ENCODE data around the gene KIDINS220. TPM values are rescaled to one million over a fixed set of nuclear protein-coding genes. Genes with fewer than 3 reads are reported as not detected.

Gene KIDINS220
- total RNA-seq, 1 donor from 2014 or later, result 109 TPM

DNA sequence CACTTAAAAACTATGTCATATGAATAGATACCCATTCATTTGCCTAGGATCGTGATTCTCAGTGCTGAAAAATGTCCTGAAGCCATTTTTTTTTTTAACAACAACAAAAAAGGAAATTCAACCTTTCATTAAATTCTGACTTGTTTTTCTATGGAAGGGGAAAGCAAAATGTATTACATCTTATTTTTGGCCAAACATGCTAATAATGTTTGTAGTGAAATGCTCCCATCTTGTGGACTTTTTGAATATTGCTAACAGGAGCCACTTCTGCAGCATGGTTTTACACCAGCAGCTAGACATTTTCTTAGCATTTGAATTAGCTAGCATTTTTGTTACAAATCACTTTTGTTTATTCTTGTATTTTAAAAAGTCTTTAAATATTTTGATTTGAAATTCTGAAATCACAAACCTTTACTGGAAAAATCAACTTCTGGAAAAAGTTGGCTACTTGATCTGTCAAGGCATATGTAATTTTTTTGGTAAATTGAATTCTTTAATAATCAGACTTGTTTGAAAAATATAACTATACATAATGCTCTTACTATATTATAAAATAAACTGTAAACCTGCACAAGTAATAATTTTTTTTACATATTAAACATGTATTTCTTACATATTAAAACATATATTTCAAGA lies 75.8 kb downstream of the KIDINS220 start:
- TF ChIP-seq, protein P1, sequence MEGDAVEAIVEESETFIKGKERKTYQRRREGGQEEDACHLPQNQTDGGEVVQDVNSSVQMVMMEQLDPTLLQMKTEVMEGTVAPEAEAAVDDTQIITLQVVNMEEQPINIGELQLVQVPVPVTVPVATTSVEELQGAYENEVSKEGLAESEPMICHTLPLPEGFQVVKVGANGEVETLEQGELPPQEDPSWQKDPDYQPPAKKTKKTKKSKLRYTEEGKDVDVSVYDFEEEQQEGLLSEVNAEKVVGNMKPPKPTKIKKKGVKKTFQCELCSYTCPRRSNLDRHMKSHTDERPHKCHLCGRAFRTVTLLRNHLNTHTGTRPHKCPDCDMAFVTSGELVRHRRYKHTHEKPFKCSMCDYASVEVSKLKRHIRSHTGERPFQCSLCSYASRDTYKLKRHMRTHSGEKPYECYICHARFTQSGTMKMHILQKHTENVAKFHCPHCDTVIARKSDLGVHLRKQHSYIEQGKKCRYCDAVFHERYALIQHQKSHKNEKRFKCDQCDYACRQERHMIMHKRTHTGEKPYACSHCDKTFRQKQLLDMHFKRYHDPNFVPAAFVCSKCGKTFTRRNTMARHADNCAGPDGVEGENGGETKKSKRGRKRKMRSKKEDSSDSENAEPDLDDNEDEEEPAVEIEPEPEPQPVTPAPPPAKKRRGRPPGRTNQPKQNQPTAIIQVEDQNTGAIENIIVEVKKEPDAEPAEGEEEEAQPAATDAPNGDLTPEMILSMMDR (IDR thresholded peaks at IDR 0.05; ENCODE audit: unreplicated experiment), result peak; percentile 51
- peaks cover 51% of the 10 kb centered on the region for H3K36me3 Mint-ChIP-seq
- H3K4me3 Mint-ChIP-seq, result no peak overlapping the region
- peaks cover 11% of the 10 kb centered on the region for H3K9me3 Mint-ChIP-seq
- no peak overlapping the region for H3K27ac Mint-ChIP-seq
- no peaks in the 10 kb centered on the region for H3K4me1 Mint-ChIP-seq
- no peaks in the 10 kb centered on the region for H3K27me3 Mint-ChIP-seq (ENCODE audit: low read depth)
- no peak for DNase-seq (ENCODE audit: low spot score in 2 of 2, unreplicated experiment in 2 of 2)

DNA sequence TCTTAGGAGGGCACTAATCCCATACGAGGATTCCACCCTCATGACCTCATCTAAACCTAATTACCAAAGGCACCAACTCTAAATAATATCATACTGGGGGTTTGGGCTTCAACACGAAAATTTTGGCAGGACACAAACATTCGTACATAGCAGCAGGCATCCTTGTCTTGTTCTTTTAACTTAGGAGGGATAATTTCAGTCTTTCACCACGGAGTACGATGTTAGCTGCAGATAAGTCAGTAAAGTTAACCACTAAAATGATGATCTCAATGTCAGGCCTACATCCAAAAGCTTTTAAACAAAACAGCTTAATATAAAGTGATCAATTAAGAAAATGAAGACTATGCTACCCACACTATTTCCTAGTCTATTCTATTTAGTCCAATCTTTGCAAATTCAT lies 80.7 kb downstream of the KIDINS220 start:
- peaks cover 14% of the 10 kb centered on the region for H3K4me1 Mint-ChIP-seq
- no peak overlapping the region for H3K27ac Mint-ChIP-seq
- no peaks in the 10 kb centered on the region for H3K27me3 Mint-ChIP-seq (ENCODE audit: low read depth)
- TF ChIP-seq, protein P1 (IDR thresholded peaks at IDR 0.05; ENCODE audit: unreplicated experiment), result no peak
- H3K9me3 Mint-ChIP-seq, result peaks cover 28% of the 10 kb centered on the region
- DNase-seq (ENCODE audit: low spot score in 2 of 2, unreplicated experiment in 2 of 2), result no peak
- no peak overlapping the region for H3K4me3 Mint-ChIP-seq
- peaks cover 48% of the 10 kb centered on the region for H3K36me3 Mint-ChIP-seq

DNA sequence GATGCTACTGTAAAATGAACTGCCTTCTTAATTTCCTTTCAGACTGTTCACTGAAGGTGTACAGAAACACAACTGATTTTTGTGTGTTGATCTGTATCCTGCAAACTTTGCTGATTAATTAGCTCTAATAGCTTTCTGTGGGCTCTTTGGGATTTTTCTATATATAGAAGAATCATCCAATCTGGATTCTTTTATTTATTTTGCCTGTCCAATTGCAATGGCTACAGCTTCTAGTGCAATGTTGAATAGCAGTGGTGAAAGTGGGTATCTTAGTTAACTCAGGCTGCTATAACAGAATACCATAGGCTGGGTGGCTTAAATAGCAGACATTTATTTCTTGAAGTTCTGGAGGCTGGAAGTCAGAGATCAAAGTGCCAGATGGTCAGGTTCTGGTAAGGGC lies 81.2 kb downstream of the KIDINS220 start:
- Mint-ChIP-seq H3K9me3 (peaks cover 28% of the 10 kb centered on the region), H3K4me1 (peaks cover 14% of the 10 kb centered on the region), H3K27ac (no peak overlapping the region), H3K4me3 (no peak overlapping the region), H3K27me3 (ENCODE audit: low read depth) (no peaks in the 10 kb centered on the region), H3K36me3 (peaks cover 48% of the 10 kb centered on the region)
- TF ChIP-seq, protein P1 (IDR thresholded peaks at IDR 0.05; ENCODE audit: unreplicated experiment), result no peak
- DNase-seq (ENCODE audit: low spot score in 2 of 2, unreplicated experiment in 2 of 2), result no peak

DNA sequence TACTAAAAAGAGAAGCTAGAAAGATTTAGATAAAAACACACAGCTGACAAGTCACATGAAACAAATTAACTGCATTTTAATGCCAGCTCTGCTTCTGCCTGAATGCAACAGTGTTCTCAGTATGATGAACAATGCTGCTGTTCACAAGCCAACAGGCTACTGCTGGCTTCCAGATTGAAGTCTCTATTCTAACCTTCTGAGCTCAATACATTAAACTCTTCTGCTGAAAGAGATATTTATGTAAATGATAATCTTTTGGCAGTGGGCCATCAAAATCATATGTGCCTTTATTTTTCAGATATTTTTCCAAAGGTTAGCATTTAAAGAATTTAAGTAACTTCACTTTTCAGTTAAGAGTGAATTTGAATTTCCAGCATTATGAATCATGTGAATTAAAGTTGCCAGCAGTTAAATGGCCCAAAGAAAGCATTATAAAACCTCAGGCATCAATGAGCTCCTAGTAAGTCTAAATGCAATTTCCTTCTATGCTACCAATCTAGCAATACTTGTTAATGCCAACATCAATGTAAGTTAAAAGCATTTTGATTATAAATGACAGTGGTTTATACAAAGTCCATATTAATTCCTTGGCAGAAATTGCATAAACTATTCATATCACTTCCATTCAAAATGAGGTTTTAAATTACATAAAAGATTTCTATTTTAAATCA lies 83.2 kb downstream of the KIDINS220 start:
- TF ChIP-seq, protein P1 (IDR thresholded peaks at IDR 0.05; ENCODE audit: unreplicated experiment), result no peak
- Mint-ChIP-seq H3K9me3 (peaks cover 28% of the 10 kb centered on the region), H3K4me1 (peaks cover 14% of the 10 kb centered on the region), H3K4me3 (no peak overlapping the region), H3K27me3 (ENCODE audit: low read depth) (no peaks in the 10 kb centered on the region), H3K36me3 (peaks cover 51% of the 10 kb centered on the region), H3K27ac (no peak overlapping the region)
- no peak for DNase-seq (ENCODE audit: low spot score in 2 of 2, unreplicated experiment in 2 of 2)

DNA sequence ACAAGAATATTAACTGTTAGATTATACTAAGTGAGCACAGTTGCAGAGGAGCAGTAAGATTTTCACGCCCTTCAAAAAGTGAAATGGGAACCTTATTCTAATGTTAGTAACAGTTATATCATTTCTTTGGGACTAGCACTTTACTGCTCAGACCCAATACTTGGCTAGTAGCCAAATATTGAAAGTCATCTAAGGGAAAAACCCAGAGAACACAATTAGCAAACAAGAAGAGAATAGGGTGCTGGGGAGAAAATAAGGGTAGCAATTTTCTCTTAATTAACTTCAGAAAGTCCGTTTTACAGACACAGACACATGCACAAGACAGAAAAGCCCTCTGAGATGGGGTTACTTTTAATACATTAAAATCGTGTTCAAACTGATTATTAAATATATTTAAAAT lies 83.8 kb downstream of the KIDINS220 start:
- Mint-ChIP-seq H3K27me3 (ENCODE audit: low read depth) (no peaks in the 10 kb centered on the region), H3K4me1 (peaks cover 15% of the 10 kb centered on the region), H3K36me3 (peaks cover 44% of the 10 kb centered on the region), H3K4me3 (no peak overlapping the region), H3K9me3 (peaks cover 25% of the 10 kb centered on the region), H3K27ac (peak overlapping the region; percentile 11)
- no peak for DNase-seq (ENCODE audit: low spot score in 2 of 2, unreplicated experiment in 2 of 2)
- TF ChIP-seq, protein P1 (IDR thresholded peaks at IDR 0.05; ENCODE audit: unreplicated experiment), result no peak
